Endometrium (tissue), 2 donors: ENCODE data around the gene KCNIP3.

ENCODE experiments used
- FAIRE-seq: peaks from 2 replicates; lab custom pipeline; 2012; peaks lifted over from hg19 to GRCh38; lab: Jason Lieb, UNC
- donor health status: control.
- donor health status: control.

KCNIP3 gene

GRCh38 chr2:95275151-95275515 is 22.0 kb upstream of the KCNIP3 start:
- FAIRE-seq = no peak

GRCh38 chr2:95275601-95276243 is 21.4 kb upstream of the KCNIP3 start:
- no peak for FAIRE-seq

GRCh38 chr2:95276244-95276887 is 20.8 kb upstream of the KCNIP3 start:
- no peak for FAIRE-seq

GRCh38 chr2:95276888-95277245 is 20.3 kb upstream of the KCNIP3 start:
- FAIRE-seq = no peak

GRCh38 chr2:95277246-95277906 is 19.8 kb upstream of the KCNIP3 start:
- no peak for FAIRE-seq

GRCh38 chr2:95278051-95278471 is 19.1 kb upstream of the KCNIP3 start:
- FAIRE-seq = no peak

- no peak for FAIRE-seq
These were observed 18.4 kb upstream of the KCNIP3 start for GRCh38 chr2:95278637-95279225.

GRCh38 chr2:95279435-95280035 is 17.6 kb upstream of the KCNIP3 start:
- FAIRE-seq = no peak

- no peak for FAIRE-seq
These were observed 16.1 kb upstream of the KCNIP3 start for GRCh38 chr2:95281071-95281470.

GRCh38 chr2:95281786-95282185 is 15.4 kb upstream of the KCNIP3 start:
- FAIRE-seq = no peak

GRCh38 chr2:95282458-95282857 is 14.7 kb upstream of the KCNIP3 start:
- FAIRE-seq = no peak

- no peak for FAIRE-seq
These were observed 13.6 kb upstream of the KCNIP3 start for GRCh38 chr2:95283562-95283961.

GRCh38 chr2:95284886-95285541 is 12.1 kb upstream of the KCNIP3 start:
- no peak for FAIRE-seq

GRCh38 chr2:95285542-95285932 is 11.6 kb upstream of the KCNIP3 start:
- no peak for FAIRE-seq

- FAIRE-seq = no peak
These were observed 9.8 kb upstream of the KCNIP3 start for GRCh38 chr2:95287336-95287735.

- no peak for FAIRE-seq
These were observed 9.3 kb upstream of the KCNIP3 start for GRCh38 chr2:95287806-95288205.

- FAIRE-seq = no peak
These were observed 7.9 kb upstream of the KCNIP3 start for GRCh38 chr2:95289253-95289652.

GRCh38 chr2:95291222-95291621 is 5.9 kb upstream of the KCNIP3 start:
- no peak for FAIRE-seq

GRCh38 chr2:95292623-95293260 is 4.4 kb upstream of the KCNIP3 start:
- no peak for FAIRE-seq

GRCh38 chr2:95294579-95295250 is 2.4 kb upstream of the KCNIP3 start:
- FAIRE-seq = no peak

GRCh38 chr2:95295376-95295775 is 1.8 kb upstream of the KCNIP3 start:
- FAIRE-seq = no peak
